GM10847 (cell line): ENCODE data around the gene EHBP1L1.

Experiments used
- POLR2A ChIP-seq: IDR thresholded peaks from 2 replicates; pipeline ENCODE4 v1.6.1; 2011; ENCODE audit not compliant: insufficient read length; ENCODE audit errors: extremely low read depth

The EHBP1L1 gene

GRCh38 chr11:65578134-65578533, 2.3 kb downstream of the EHBP1L1 start:
- no peak for TF ChIP-seq POLR2A

- no peak for TF ChIP-seq POLR2A
These were observed 2.8 kb downstream of the EHBP1L1 start for GRCh38 chr11:65578667-65579066.

DNA sequence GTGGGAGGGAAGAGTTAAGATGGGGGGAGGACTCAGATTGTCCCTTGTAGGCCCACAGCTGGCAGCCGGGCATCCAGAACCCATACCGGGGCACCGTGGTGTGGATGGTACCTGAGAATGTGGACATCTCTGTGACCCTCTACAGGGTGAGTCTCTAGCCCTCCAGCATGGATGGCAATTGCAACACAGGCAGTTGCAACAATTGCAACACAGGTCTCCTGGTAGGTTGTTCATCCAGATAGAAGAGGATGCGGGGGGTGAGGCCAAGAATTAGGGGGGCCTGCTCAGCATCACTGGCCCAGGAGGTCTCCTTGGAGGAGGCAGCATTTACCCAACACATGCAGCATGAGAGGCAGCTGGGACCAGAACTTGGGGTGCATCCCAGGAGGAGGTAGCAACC, 3.4 kb downstream of the EHBP1L1 start:
- TF ChIP-seq POLR2A, result no peak

GRCh38 chr11:65580031-65580692, 4.3 kb downstream of the EHBP1L1 start:
- no peak for TF ChIP-seq POLR2A

GRCh38 chr11:65580756-65581155, 4.9 kb downstream of the EHBP1L1 start:
- TF ChIP-seq POLR2A, result no peak

DNA sequence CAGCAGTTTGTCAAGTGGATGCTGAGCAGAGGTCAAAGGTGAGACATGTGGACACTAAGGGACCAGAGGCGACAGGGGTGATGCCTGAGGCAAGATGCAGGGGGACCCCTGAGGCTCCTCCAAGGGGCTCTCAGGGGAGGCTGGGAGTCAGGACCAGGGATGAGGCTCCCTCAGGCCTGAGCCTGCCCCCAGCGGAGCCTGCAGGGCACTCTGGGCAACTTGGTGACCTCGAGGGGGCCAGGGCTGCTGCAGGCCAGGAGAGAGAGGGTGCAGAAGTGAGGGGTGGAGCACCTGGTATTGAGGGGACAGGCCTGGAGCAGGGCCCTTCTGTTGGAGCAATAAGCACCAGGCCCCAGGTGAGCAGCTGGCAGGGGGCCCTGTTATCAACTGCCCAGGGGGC, 6.1 kb downstream of the EHBP1L1 start:
- no peak for TF ChIP-seq POLR2A

DNA sequence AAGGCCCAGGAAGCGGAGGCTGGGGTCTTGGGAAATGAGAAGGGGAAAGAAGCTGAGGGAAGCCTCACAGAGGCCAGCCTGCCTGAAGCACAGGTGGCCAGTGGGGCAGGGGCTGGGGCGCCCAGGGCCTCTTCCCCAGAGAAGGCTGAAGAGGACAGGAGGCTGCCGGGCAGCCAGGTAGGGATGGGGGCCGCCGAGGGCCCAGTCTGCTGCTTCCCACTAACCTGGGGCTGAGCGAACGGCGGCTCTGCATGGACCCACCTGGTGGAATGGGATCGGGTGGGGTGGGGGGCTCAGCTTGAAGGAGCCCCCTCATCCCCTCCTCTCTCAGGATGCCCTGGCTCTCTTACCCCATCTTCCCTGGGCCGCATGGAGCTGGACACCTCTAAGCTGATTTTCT, 7.7 kb downstream of the EHBP1L1 start:
- no peak for TF ChIP-seq POLR2A

DNA sequence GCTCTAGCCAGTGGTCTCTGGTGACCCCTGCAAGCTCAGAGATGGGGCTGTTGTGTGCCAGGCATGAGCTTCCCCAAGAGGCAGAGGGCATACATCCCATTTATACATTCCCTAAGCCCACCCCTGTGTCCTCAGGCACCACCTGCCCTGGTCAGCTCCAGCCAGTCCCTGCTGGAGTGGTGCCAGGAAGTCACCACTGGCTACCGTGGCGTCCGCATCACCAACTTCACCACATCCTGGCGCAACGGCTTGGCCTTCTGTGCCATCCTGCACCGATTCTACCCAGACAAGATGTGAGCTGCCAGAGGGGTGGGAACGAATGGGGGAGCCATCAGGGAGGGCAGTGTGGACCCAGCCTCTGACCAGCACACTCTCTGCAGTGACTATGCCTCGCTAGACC, 8.3 kb downstream of the EHBP1L1 start:
- no peak for TF ChIP-seq POLR2A

GRCh38 chr11:65584723-65585171, 8.9 kb downstream of the EHBP1L1 start:
- TF ChIP-seq POLR2A, result no peak

DNA sequence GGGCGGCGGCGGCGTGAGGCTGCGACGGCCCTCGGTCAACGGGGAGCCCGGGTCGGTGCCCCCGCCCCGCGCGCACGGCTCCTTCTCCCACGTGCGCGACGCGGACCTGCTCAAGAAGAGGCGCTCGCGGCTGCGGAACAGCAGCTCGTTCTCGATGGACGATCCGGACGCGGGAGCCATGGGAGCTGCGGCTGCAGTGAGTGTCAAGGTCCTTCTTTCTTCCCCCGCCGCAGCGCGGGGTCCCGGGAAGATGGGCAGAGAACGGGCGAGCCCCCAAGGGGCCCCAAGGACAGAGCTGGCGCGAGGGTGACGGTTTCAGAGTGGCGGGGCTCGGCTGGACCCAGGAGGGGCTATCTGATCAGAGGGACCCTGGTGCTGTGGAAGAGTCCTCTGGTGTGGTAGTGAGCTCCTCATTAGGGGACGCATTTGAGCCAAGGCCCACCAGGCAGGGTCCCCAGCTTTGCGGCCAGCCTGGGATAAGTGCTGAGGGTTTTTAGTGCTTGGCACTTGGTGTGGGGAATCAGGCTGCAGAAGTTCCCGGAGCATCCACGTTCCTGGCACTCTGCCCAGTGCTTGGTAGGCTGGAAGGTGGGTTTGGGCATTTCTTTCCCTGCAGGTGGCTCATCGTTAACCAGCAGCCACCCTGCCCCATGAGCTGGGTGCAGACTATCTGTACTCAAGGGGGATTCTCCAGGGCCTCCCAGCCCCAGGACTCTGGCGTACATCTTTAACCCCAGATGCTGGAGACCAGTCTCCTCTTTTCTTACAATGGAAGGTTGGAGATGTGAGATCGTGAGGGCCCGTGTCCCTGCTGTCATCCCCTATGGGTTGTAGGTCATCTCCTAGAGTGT, 9.8 kb downstream of the EHBP1L1 start:
- no peak for TF ChIP-seq POLR2A

DNA sequence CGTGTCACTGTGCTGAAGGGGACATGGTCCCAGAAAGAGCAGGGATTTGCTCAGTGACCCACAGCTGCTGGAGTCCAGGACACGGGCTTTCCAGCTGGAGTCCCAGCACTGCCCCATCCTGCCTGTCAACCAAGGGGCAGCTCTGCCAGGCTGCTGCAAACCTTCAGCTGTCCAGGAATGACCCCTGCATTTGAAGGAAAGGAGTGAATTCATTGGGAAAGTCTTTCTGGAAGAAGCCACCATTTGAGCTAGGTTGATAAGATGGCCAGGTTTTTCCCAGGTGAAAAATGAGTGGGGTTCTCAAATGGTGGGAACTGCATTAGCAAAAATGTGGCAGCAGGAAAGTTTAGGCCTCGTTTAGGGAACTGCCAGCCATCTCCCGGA, 10.4 kb downstream of the EHBP1L1 start:
- TF ChIP-seq POLR2A, result no peak

DNA sequence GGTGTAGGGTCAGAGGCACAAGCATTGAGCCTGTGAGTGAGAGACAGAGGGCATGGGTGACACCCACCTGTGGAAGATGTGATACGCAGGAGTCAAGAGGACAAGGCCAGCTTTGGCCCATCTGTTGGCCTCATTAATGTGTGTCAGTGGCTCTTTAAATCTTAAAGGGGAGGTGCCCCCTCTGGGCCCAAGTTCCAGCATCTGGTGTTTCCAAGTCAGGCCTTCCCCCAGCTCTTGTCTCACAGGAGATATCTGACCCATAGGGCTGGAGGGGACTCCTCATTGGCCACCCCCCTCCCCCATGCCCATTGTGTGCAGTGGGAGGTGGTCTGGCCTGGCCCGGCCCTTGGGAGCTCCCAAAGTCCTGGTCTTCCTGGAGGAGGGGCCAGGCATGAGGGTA, 10.8 kb downstream of the EHBP1L1 start:
- no peak for TF ChIP-seq POLR2A

GRCh38 chr11:65588199-65589054, 12.6 kb downstream of the EHBP1L1 start:
- TF ChIP-seq POLR2A, result no peak

GRCh38 chr11:65589444-65590239, 13.8 kb downstream of the EHBP1L1 start:
- TF ChIP-seq POLR2A, result no peak

DNA sequence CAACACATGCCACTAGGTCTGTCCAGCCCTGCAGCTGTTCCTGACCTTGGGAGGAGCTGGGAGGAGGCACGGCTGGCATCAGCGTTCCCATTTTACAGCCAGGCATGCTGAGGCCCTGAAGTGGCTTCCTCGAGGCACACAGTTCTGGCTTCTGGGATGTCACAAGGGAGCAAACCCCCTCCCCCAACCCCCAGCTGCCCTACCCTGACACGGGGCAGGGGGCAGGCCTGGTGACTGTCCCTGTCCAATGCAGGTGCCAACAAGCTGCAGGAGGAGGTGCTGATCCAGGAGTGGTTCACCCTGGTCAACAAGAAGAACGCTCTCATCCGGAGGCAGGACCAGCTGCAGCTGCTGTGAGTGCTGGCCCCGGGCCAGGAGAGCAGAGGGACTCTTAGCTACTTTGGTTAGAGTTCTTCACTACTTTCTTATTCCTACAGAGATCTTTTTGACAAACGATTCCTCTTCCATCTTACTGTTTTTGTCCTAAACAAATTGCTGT, 14.4 kb downstream of the EHBP1L1 start:
- no peak for TF ChIP-seq POLR2A
